Stimulated activated CD8-positive, alpha-beta memory T cell treated with anti-CD3 and anti-CD28 coated beads, Interleukin-15, amount 100 ng/mL, for 24 hours (primary cell): ENCODE measurements around the gene SBK3.
"Not testable (repeated sequence)": the region's sequence is repeated elsewhere in the genome, so short reads cannot be mapped to it uniquely, and the experiment has no call there.

Experiments
- DNase-seq: peaks from one replicate; pipeline ENCODE4 v3.0.0-alpha.2; 2020; ENCODE audit warnings: low read depth

SBK3 gene

DNA sequence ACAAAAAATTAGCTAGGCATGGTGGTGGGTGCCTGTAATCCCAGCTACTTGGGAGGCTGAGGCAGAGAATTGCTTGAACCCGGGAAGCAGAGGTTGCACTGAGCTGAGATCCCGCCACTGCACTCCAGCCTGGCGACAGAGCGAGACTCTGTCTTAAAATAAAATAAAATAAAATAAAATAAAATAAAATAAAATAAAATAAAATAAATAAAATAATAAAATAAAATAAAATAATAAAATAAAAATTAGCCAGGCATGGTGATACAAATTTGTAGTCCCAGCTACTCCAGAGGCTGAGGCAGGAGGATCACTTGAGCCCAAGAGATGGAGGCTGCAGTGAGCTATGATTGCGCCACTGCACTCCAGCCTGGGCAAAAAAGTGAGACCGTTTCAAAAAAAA lies 28.6 kb upstream of the SBK3 start:
- DNase-seq = not testable (repeated sequence)

DNA sequence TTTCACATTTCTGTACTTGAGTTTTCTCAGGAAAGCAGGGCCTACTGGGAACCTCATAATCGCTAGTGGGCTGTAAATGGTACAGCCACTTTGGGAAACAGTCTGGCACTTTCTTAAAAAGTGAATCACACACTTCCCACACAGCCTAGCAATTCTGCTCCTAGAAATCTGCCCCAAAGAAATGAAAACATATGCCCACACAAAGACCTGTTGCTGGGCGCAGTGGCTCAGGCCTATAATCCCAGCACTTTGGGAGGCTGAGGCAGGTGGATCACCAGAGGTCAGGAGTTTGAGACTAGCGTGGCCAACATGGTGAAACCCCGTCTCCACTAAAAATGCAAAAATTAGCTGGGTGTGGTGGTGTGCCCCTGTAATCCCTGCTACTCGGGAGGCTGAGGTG lies 24.1 kb upstream of the SBK3 start:
- DNase-seq = not testable (repeated sequence)

DNA sequence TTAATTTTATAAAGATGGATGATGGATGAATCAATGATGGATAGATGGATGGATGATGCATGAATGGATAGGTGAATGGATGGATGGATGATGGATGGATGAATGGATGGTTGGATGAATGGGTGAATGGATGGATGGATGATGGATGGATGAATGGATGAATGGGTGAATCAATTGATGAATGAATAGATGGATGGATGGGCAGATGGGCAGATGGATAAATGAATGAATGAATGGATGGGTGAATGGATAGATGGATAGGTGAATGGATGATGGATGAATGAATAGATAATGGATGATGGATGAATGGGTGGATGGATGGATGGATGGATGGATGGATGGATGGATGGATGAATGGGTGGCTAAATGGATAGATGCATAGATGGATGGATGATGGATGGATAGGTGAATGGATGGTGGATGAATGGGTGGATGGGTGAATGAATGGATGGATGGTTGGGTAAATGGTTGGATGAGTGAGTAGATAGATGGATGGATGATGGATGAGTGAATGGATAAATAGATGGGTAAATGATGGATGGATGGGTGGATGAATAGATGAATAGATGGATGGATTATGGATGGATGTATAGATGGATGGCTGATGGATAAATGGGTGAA lies 22.5 kb upstream of the SBK3 start:
- DNase-seq = no peak

DNA sequence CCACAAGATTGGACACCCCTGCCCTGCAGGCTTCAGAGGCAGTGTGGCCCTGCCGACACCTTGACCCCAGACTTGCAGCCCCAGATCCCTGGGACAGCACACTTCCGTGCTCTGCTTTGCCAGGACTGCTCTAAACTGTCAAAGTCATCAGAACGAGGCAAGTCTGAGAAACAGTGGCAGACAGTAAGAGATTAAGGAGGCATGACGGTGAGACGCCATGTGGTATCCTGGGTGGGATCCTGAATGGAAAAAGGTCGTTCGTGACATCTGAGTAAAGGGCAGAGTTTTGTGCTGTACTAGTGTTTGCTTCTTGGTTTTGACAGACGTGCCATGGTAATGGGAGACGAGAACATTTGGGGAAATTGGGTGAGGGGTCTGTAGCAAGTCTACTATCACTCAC lies 21.5 kb upstream of the SBK3 start:
- no peak for DNase-seq

DNA sequence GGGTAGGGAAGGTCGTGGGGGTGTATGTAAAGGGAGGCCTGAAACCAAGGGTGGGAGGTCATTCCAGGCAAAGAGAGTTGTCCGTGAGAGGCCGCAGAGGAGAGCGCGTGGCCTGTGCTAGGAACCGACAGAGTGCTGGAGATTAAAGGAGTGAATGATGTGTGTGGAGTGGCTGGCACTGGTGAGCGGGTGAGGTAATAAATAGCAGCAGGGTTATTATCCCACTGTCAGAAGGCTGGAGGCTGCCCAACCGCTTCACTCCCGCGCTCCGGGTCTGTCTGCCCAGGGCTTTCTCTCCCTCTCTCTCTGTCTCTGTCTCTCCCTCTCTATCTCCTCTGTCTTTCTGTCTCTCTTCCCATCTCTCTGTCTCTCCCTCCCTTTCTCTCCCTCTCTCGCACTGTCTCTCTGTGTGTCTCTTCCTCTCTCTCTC lies 17.9 kb upstream of the SBK3 start:
- DNase-seq = no peak

DNA sequence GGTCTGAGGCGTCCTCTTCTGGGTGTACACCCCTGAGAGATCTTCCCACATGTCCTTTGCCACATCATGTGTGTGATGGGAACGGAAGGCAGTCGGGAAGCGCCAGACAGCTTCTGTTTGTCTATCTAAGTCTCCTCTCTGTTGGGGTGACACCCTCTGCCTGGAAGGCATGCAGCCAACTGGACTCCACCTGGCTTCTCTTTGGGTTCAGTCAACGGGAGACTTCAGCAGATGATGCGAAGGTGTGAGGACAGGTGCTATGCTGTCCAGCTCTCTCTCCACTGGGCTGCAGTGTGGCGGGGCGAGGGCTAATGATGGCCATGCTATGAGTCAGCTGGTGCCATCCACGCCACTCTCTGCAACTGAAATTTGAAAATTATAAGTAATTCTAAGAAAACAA lies 14.3 kb upstream of the SBK3 start:
- DNase-seq = no peak

DNA sequence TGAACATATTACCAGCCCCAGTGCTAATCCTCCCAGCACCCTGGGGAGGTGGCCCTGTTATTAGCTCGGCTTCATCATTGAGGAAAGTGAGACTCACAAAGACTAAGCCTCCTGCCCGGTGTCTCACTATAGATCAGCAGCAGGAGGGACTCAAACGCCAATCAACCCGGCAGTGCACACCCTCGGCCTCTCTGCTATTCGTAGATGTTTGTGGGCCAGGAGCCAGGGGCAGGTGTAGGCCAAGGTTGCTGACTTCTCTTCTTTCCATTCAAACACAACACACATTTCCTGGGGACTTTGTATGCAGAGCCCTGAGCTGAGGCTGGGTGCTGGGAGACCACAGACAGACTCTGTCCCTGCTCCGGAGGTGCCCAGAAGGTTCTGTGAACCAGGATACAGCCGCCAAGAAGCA lies 9.4 kb upstream of the SBK3 start:
- no peak for DNase-seq

DNA sequence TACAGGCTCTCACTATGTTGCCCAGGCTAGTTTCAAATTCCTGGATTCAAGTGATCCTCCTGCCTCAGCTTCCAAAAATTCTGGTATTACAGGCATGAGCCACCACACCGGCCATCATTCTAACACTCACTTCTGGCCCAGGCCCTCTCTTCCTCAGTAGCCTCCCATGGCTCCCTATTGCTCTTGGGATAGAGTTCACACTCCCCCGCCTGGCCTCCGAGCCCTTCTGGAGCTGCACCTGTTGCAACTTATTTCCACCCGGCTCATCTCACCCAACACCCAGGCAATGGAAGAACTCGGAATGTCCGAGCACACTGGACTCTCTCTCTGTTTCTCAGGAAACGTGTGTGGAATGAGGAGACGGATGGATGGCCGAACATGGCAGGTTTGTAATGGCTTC lies 9.0 kb upstream of the SBK3 start:
- DNase-seq = no peak

DNA sequence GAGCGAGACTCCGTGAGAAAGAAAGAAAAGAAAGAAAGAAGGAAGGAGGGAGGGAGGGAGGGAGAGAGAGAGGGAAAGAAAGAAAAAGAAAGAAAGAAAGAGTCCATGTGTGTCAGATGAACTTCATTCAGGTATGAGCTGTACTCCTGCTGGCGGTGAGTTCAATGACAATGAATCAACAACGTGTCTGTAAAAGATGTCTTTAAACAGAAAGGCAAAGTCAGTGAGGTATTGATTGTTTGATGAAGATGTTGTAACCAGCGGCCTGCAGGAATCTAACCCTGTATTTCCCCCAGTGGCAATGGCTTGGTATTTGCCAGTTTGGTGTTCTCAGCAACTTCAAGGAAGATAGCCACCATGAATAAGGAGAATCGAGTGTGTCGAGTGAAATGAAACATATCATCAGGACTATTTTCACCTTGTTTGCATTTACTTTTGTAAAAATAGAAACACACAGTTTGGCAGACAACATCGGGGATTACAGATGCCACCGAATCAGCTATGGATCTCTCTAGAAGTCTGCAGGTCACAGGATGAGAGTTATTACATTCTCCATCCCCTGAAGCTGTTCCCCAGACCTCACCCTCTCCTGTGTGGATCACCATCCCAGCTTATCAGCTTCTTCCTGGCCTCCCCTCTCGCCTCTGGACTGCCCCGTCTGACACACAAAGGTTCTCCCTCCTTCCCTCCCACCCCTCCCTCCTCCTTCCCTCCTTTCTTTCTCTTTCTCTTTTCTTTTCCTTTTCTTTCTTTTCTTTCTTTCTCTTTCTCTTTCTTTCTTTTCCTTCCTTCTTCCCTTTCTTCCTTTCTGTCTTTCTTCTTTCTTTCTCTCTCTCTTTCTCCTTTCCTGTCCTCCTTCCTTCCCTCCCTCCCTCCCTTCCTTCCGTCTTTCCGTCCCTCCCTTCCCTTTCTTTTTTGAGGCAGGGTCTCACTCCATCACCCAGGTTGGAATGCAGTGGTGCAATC lies 8.2 kb upstream of the SBK3 start:
- no peak for DNase-seq

DNA sequence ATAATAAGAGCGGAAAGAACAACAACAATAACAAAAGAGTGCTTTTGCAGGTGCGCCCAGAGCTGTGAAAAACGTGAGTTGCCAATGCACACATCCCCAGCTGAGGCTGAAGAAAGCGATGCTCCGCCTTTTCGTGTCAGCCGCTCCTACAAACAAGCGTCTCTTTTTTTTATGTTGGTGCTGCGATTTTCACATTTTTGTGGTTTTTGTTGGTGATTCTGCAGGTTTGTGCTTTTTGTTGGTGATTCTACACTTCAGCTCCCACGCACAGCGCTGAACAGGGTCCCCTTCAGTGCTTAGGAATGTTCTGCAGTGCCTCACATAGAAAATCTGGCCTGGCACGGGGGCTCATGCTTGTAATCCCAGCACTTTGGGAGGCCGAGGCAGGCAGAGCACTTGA lies 7.3 kb upstream of the SBK3 start:
- no peak for DNase-seq

DNA sequence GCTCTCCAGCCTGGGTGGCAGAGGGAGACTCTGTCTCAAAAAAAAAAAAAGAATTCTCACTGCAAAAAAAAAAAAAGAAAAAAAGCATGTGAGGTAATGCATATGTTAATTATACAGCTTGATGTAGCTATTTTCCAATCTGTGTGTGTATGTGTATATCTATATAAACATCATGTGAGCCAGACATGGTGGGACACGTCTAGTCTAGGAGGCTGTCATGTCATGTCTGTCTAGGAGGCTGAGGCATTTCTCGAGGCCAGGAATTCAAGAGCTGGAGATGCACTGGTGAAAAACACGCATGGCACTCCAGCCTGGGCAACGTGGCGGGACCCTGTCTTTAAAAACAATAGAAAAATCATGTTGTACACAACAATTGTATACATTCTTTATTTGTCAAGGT lies 6.9 kb upstream of the SBK3 start:
- no peak for DNase-seq

DNA sequence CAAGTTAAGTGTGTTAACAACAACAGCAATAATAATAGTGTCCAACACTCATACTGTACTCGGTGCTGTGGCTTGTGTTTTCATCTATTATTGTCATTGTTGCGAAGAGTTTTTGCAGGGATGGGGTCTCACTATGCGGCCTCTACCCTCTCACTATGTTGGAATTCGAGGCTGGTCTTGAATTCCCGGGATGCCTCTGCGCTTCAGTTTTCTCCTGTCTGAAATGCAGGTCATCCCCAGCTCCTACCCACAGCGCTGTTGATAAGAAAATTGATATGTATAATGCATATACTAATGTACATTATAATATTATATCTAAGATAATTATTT lies 4.9 kb upstream of the SBK3 start:
- DNase-seq = no peak

DNA sequence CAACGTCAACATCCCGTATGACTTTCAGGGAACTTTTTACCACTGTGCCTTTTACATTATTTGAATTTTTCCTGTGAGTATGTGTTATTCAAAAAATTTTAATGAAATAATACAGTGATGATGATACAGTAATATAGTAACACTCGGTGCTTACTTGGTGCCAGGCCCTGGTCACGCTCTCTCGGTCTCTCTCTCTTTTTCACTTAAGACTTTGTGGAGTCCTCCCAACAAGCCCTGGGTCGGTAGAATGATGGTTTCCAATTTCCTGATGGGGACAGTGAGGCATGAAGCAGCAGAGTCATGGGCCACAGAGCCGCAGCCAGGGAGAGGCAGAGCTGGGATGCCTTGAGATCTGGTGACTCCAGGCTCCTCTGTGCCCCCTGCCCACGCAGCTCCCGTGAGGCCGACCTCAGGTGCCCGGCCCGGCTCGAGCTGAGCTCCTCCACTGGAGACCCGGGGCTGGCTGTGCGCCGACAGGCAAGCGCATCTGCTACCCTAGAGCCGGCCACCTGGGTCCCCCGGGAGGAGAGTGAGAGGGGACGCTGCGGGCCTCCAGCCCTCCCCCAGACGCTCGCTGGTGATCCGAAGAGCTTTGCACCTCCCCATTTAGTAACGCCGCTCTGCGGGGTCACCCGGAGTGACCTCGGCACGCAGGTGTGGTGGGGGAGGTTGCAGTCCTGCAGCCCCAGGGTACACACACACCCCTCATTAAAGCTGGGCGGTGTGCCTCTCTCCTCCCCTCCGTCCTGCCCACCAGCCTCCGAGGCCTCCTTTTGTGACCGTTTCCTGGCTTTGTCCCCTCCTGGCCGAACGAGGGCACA lies 4.4 kb upstream of the SBK3 start:
- no peak for DNase-seq

DNA sequence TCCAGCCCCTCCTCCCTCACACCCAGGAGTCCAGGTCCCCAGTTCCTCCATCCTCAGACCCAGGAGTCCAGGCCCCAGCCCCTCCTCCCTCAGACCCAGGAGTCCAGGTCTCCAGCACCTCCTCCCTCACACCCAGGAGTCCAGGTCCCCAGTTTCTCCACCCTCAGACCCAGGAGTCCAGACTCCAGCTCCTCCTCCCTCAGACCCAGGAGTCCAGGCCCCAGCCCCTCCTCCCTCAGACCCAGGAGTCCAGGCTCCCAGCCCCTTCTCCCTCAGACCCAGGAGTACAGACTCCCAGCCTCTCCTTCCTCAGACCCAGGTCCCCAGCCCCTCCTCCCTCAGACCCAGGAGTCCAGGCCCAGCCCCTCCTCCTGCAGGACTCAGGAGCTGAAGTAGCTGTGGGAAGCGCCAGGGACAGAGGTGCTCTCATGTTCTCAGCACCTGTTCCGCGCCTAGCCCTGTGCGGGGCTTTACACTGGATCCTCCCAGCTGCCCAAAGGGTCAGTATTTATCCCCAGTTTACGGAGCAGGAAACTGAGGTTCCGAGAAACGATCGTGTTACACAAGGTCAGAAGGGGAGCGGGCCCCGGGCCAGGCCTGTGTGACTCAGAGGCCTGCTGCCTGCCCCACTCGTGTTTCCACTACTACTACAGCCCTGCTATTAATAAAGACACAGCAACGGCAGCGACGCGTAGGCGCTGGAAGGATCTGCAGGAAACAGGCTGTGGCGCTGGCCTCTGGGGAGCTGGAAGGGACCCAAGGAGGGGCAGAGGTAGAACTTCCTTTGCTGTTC lies 1.7 kb upstream of the SBK3 start:
- DNase-seq = no peak

DNA sequence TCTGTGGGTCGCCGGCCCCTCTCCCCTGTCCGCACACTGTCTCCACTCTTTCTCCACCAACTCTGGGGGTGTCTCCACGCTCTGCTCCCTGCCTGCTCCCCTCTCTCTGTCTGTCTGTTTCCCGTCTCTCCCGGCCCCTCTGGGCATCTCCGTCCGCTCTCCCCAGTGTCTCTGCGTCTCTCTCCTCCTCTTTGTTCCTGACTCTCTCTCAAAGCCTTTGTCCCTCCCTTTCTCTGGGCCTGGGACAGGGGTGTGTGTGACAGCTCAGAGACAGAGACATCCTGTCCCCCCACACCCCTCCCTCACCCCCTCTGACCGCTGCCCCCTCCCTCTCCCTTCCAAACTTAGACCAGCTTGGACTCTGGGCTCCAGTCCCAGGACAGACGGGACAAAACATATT lies 668 bp upstream of the SBK3 start:
- no peak for DNase-seq

DNA sequence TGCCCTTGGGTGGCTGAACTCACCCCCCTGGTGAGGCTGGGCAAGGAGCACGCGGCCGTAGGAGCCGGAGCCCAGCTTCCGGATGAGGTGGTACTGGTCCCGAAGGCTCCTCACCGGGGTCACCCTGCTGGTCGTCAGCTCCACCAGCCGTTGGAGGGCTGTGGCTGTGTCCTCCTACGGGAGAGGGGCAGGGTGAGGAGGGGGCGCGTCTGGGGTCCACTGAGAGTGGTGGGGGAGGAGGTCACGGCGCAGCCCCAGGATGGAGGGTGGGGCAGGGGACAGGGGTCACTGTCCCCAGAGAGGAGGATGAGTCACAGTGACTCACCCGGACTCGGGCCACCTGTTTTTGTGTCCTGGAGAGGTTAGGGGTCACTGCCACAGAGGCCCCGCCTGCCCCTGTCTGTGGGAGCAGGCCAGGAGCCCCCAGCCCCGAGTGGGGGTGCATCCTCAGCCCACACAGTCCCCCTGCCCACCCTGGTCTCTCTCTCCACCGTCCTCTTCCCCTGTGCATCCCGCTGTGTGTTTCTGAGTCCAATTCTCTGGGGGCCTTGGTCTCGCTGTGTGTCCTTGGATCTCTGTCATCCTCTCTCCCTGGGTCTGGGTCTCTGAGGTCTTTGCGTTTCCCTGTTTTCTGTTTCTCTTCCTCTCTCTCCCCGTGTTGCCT lies 435 bp downstream of the SBK3 start:
- no peak for DNase-seq

DNA sequence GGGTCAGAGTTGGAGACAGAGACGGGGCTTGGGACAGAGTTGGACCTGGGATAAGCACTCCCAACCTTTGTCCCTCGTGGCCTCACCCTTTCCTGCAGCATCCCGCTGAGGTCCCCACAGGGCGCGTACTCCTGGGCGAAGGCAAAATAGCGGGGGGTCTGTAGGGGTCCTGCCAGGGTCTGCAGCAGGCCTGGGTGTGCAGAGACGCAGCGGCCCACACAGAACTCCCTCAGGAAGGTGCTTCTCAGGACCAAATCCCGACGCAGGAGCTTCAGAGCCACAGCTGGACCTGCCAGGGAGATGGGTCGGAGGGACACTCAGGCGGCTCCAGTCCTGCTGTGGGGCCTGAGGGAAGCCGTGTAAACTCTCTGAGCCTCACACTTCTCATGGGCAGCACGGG lies 1.3 kb downstream of the SBK3 start:
- no peak for DNase-seq

DNA sequence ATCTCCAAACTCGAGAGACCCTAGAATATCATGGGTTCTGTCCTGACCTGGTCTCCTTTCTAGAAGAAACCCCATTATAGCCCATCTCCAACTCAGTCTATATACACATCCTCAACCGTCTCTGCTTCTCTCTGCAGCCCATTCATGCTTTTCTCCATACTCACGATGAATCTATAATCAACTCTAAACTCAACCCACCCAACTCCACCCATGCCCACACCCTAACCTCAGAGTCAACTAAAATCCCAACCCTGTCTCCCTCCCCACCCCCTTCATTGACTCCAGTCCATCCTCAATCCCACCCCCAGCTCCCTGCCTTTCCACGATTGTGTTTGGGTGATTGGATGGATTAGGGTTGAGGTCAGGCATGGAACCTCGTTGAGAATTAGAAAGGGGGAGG lies 1.8 kb downstream of the SBK3 start:
- DNase-seq = no peak

DNA sequence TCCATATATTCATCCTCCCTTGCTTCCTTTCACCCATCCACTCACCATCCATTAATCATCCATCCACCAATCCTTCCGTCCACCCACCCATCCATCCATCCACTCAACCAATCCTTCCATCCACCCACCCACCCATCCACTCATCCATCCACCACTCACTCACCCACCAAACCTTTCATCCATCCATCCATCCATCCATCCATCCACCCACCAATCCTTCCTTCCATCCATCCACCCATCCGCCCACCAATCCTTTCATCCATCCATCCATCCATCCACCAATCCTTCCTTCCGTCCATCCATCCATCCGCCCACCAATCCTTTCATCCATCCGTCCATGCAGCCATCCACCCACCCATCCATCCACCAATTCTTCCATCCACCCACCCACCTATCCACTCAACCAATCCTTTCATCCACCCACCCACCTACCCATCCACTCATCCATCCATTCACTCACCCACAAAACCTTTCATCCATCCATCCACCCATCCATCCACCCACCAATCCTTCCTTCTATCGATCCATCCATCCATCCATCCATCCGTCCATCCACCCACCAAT lies 3.0 kb downstream of the SBK3 start:
- no peak for DNase-seq

DNA sequence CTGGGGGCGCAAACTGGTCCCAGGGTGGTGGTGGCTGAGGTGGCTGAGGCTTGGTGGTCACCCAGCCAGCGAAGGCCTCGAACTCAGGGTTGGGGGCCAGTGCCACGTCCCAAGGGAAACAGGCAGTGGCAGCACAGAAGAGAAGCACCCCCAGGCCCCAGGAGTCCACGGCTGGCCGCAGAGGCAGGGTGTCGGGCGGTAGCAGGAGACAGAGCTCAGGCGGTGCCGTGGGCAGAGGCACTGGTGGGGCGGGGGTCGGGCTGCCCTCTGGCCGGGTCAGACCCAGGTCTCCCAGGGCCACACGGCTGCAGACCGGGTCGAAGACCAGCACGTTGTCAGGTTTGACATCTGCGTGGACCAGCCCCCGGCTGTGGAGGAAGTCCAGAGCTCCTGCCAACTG lies 4.3 kb downstream of the SBK3 start:
- no peak for DNase-seq

DNA sequence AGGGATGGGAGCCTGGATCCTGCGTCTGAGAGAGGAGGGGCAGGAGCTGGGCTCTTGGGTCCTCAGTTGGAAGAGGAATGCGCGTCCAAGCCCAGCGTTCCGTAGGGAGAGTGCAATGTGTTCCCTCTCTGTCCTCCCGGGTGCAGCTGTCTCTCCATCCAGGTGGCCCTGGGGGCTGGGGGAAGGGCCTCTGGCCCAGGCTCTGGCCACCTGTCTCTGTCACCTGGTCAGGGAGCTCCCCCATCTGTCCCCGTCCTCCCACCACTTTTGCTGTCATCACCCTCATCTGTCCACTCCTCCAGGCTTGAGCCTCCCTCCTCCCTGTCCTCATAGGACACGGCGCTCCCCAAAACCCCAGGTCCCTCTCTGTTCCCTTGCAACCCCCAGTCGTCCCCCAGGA lies 4.7 kb downstream of the SBK3 start:
- DNase-seq = no peak
